ENCODE data around the gene CENPL.
"Not testable (repeated sequence)": the region's sequence is repeated elsewhere in the genome, so short reads cannot be mapped to it uniquely, and the experiment has no call there.

CENPL gene

DNA sequence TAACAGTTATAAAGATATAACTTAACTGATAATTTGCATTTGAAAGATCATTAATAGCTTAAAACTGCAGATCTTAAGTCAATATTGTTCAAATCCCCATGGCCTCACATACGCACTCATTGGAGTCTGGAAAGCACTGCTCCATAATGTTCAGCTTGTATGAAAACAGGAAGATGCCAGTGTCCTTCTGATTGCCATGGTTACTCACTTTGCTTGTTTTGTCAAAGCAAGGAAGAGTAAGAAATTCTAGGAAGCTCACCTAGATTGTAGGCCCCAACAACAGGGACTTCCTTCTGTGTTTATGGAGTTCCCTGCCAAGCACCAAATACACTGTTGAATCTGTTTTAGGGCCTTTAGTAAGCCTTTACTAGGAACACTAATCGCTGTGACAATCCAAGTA lies 32.2 kb upstream of the CENPL start:
- DNase-seq, result no peak

DNA sequence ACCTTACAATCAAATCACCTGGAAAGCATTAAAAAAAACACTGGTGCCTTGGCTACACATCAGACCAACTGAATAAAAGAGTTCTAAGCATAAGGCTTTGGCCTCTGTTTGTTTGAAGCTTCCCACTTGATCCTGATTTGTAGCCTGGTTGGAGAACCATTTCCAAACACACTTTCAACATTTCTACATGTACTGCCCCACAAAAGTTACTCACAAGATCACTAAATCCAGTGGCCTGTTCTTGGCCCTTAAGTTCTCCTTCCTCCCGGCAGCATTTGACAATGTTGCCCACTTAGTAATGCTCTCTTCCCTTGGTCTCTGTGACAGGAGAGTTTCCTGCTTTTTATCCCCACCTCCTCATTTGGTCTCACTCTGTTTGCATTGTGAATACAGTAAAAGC lies 31.3 kb upstream of the CENPL start:
- DNase-seq, result no peak

GRCh38 chr1:173853074-173853473 lies 28.4 kb upstream of the CENPL start:
- DNase-seq, result no peak

GRCh38 chr1:173852105-173852504 lies 27.4 kb upstream of the CENPL start:
- no peak for DNase-seq

GRCh38 chr1:173832748-173833147 lies 8.1 kb upstream of the CENPL start:
- DNase-seq, result no peak

GRCh38 chr1:173827611-173828010 lies 2.9 kb upstream of the CENPL start:
- DNase-seq, result no peak

- no peak for DNase-seq
These were observed 835 bp downstream of the CENPL start for GRCh38 chr1:173823781-173824314.

- no peak for DNase-seq
These were observed 3.0 kb downstream of the CENPL start for GRCh38 chr1:173821680-173822079.

DNA sequence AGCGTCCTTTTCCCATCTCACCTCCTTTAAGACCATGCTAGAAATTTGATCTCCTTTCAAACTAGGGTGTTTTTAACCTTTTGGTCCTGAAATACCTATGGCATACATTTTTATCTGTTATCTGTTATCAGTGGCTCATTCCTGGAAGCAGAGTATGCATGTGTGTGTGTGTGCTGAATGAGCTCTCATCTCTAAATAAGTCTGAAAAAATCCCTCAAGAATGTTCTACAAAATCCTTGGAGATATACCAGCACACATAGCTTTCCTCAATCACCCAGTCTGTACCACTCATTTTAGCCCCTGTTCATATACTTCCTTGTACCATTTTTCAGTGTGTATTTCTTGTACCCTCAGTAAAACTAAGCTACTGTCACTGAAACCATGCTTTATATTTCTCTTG lies 6.2 kb downstream of the CENPL start:
- DNase-seq, result no peak

DNA sequence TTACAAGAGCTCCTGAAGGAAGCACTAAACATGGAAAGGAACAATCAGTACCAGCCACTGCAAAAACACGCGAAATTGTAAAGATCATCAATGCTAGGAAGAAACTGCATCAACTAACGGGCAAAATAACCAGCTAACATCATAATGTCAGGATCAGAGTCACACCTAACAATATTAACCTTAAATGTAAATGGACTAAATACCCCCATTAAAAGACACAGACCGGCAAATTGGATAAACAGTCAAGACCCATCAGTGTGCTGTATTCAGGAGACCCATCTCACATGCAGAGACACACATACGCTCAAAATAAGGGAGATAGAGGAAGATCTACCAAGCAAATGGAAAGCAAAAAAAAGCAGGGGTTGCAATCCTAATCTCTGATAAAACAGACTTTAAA lies 11.0 kb downstream of the CENPL start:
- not testable (repeated sequence) for DNase-seq

DNA sequence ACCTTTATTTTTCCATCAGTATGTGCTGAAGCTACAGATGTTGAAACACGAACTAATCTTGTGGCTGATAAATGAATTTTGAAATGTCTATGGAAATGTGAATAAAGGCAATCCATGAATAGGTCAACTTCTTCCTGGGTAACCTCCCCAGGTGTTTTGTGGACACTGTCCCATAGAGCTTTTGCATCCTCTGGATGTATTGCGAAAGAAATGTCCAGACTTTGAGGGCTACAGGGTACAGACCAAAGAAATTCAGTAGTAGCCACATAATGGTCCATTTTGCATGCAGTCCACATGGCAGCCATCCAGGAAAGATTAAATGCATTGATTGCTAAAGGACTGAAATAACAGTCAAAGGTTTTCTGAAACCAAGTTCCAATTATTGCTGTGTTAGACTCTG lies 21.7 kb downstream of the CENPL start:
- no peak for DNase-seq

- DNase-seq, result not testable (repeated sequence)
These were observed 24.7 kb downstream of the CENPL start for GRCh38 chr1:173799995-173800394.

DNA sequence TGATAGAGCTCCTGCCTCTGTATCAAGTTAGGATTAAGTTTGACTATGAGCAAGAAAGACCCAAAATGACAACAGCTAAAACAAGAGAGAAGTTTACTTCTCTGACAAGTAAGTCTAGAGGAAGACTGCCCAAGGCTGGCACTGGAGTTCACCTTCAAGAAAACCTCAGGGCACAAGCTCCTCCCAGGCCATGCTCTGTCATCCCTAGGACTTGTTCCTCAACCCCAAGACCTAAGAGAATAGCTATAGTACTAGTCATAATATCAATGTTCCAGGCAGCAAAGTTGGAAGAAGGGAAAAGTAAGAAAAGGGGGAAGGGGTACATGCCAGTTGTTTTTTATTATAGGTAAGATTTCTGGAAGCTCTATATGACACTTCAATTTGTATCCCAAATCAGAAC lies 26.6 kb downstream of the CENPL start:
- no peak for DNase-seq

DNA sequence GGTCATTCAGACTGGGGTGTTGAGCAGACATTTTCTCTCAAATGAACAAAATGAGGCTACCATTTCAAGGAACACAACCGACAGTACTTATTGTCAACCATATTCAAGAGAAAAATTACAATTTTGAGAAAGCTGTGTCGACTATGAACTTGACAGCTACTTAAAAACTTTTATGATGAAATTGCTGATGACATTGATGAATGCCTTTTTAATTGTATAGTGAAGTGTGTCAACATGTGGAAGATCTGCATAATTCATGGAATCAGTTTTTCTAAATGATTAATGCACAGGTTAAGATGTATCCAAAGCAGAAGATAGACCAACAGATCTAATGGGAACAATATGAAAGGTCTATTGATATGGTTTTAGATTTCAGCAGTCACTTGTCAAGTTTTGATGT lies 34.8 kb downstream of the CENPL start:
- DNase-seq, result no peak

GRCh38 chr1:173784997-173785396 lies 39.7 kb downstream of the CENPL start:
- DNase-seq, result no peak

DNA sequence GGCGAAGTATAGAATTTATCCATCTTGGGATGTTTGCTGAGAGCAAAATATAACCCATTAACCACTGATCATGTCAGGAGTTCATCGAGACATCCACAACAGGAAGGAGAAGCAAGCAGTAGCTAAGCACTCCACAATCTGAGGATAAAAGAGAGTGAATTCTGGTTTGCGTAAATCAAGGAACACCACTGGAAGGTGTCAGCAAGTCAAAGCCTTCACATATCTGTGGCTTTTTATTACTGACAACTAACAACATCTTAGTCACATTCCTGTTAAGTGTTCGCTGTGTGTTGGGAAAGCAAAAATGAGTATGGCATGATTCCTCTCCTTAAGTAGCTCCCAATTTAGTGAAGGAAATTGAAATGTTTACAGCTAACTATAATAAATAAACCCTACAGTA lies 44.7 kb downstream of the CENPL start:
- DNase-seq, result no peak

DNA sequence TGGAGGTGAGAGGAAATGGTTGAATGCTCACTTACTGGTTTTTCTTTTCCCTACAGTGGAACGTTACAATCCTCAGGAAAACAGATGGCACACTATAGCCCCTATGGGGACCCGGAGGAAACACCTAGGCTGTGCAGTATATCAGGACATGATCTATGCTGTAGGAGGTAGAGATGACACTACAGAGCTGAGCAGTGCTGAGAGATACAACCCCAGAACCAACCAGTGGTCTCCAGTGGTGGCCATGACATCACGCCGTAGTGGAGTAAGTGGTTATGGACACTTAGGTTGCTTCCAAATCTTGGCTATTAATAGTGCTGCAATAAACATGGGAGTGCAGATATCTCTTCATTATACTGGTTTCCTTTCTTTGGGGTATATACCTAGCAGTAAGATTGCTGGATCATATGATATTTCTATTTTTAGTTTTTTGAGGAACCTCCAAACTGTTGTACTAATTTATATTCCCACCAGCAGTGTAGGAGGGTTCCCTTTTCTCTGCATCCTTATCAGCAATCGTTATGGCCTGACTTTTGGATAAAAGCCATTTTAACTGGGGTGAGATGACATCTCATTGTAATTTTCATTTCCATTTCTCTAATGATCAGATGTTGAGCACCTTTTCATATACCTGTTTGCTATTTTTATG lies 49.0 kb downstream of the CENPL start:
- no peak for DNase-seq

GRCh38 chr1:173771560-173771959 lies 53.1 kb downstream of the CENPL start:
- DNase-seq, result no peak

DNA sequence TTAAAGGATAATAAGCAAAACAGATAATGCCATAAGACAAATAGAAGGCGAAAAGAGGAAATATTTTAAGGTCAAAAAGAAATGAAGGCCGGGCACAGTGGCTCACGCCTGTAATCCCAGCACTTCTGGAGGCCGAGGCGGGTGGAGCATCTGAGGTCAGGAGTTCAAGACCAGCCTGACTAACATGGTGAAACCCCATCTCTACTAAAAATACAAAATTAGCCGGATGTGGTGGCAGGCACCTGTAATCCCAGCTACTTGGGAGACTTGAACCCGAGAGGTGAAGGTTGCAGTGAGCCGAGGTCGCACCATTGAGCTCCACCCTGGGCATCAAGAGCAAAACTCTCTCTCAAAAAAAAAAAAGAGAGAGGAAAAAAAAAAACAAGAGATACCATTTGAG lies 54.4 kb downstream of the CENPL start:
- not testable (repeated sequence) for DNase-seq

DNA sequence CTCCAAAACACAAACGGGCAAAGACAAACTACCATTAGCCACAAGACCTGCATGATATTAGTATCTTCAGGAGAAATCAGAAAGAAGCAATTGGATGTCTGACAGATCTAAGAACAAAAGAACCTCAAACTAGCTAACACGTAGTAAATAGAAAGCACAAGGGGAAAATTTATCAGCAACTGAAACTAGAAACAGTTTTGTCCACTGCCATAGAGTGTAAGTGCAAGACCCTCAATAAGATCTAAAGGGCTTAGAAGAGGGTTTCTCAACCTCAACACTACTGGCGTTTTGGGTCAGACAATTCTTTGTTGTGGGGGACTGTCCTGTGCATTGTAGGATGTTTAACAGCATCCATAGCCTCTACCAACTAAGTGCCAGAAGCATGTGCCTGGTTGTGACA lies 55.9 kb downstream of the CENPL start:
- DNase-seq, result no peak

DNA sequence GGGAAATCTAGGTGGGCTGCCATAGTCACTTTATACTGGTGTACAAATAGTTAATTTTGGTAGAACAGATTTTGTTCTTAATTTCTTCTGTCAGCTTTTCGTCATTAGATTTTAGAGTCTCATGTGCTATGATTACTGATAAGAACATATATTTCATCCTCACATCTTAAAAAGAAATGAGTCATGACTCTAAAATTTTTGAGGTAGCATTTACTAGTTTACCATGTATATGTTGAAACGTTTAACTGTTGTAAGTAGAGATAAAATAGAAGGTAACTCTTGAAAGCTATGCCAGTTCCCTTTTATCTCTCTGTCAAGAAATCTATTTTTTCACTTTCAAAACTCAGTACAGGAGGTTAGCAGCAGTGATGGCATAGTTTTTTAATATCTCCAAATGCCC lies 56.5 kb downstream of the CENPL start:
- DNase-seq, result no peak

- DNase-seq, result not testable (repeated sequence)
These were observed 60.4 kb downstream of the CENPL start for GRCh38 chr1:173764331-173764730.

DNA sequence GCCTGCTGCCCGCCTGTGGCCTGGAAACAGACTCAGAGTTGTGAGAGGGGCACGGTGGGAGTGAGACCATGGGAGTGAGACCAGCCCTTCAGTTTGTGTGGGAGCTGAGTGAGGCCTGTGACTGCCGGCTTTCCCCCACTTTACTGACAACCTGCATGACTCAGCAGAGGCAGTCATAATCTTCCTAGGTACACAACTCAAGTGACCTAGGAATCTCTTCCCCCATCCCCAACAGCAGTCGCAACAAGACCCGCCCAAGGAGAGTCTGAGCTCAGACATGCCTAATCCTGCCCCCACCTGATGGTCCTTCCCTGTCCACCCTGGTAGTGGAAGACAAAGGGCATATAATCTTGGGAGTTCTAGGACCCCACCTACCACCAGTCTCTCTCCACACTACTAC lies 65.7 kb downstream of the CENPL start:
- DNase-seq, result no peak

- no peak for DNase-seq
These were observed 66.6 kb downstream of the CENPL start for GRCh38 chr1:173758110-173758509.

DNA sequence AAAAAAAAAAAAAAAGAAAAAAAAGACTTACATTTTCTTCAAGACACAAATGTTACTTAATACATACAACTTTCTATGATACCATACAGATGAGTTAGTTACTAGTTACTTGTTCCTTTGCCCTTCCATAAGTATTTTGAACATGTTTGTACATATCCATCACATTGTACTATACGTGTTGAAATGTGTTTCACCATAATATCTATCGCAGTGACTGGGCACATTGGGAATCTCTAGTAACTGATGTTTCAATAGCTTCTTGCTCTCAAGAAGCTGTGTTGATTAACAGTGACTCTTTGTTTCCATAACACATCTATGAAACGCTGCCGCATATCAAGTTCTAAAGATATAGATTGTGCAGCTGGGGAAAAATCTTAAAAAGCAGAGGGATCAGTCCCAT lies 67.0 kb downstream of the CENPL start:
- DNase-seq, result no peak
